Measurements from ENCODE around the gene CEP43. TPM values are rescaled to one million over a fixed set of nuclear protein-coding genes. Genes with fewer than 3 reads are reported as not detected.

The CEP43 gene
- total RNA-seq, 1 donor from 2014 or later: 10.7 TPM

- no peak overlapping the region for H3K27ac ChIP-seq
- H3K9me3 ChIP-seq: no peaks in the 10 kb centered on the region
- H3K4me3 ChIP-seq: no peak overlapping the region
- intact Hi-C loops (cut with DNase I): no loop called here
- no peaks in the 10 kb centered on the region for H3K4me1 ChIP-seq
- H3K27me3 ChIP-seq: no peaks in the 10 kb centered on the region
- DNase-seq (no peak), ATAC-seq (no peak)
- H3K36me3 ChIP-seq: no peaks in the 10 kb centered on the region
- no peak for TF ChIP-seq CTCF (IDR thresholded peaks at IDR 0.05)
Measured at GRCh38 chr6:167044696-167045095, 45.5 kb downstream of the CEP43 start.

GRCh38 chr6:167045828-167046580 lies 46.8 kb downstream of the CEP43 start:
- ATAC-seq (no peak), DNase-seq (no peak)
- Histone ChIP-seq H3K27me3 (no peaks in the 10 kb centered on the region), H3K4me1 (no peaks in the 10 kb centered on the region), H3K4me3 (no peak overlapping the region), H3K9me3 (no peaks in the 10 kb centered on the region), H3K36me3 (no peaks in the 10 kb centered on the region), H3K27ac (no peak overlapping the region)
- no peak for TF ChIP-seq CTCF (IDR thresholded peaks at IDR 0.05)
- intact Hi-C loops (cut with DNase I): no loop called here

- DNase-seq (no peak), ATAC-seq (no peak)
- no peaks in the 10 kb centered on the region for H3K9me3 ChIP-seq
- no peak overlapping the region for H3K4me3 ChIP-seq
- no peak for TF ChIP-seq CTCF (IDR thresholded peaks at IDR 0.05)
- no peaks in the 10 kb centered on the region for H3K4me1 ChIP-seq
- H3K27me3 ChIP-seq: no peaks in the 10 kb centered on the region
- H3K36me3 ChIP-seq: no peaks in the 10 kb centered on the region
- H3K27ac ChIP-seq: peak overlapping the region; percentile 14
- intact Hi-C loops (cut with DNase I): no loop called here
Measured at GRCh38 chr6:167046861-167047495, 47.8 kb downstream of the CEP43 start.

GRCh38 chr6:167047554-167047953 lies 48.4 kb downstream of the CEP43 start:
- intact Hi-C loops (cut with DNase I): no loop called here
- Histone ChIP-seq H3K4me3 (no peak overlapping the region), H3K4me1 (no peaks in the 10 kb centered on the region), H3K27ac (peak overlapping the region; percentile 14), H3K36me3 (no peaks in the 10 kb centered on the region), H3K27me3 (no peaks in the 10 kb centered on the region), H3K9me3 (no peaks in the 10 kb centered on the region)
- DNase-seq (no peak), ATAC-seq (peak; percentile 63)
- TF ChIP-seq CTCF (IDR thresholded peaks at IDR 0.05): no peak

Small RNAs within 50 kb of the gene (microRNA-seq; reads per million reads assigned to microRNA genes)
- gene MIR3939 (ENCODE audit: borderline microRNAs expressed): not detected

Other genes with a start within 250 kb of the CEP43 start
- gene RNASET2, start 42.8 kb upstream of the CEP43 start, total RNA-seq: 73.1 TPM
- 1.4 TPM for gene CCR6, start 123.7 kb downstream of the CEP43 start, total RNA-seq
- not detected for gene GPR31, start 158.6 kb downstream of the CEP43 start, total RNA-seq